Measurements from ENCODE around the gene SLC25A43.
"Not testable (repeated sequence)": the region's sequence is repeated elsewhere in the genome, so short reads cannot be mapped to it uniquely, and the experiment has no call there.

GRCh38 chrX:119371861-119372260, 27.3 kb upstream of the SLC25A43 start:
- TF ChIP-seq EZH2 (IDR thresholded peaks at IDR 0.05; ENCODE audit: borderline replicate concordance, low read length); CTCF (IDR thresholded peaks at IDR 0.05; ENCODE audit: low read length): not testable (repeated sequence)

All from OCI-LY1 (cell line).